Nephron (organoid): ENCODE results near the gene STRA6.

Source experiments
- H3K27ac Mint-ChIP-seq, 3 experiments: 2 replicates each; pipeline ENCODE4 v1.8.0; 2020; ENCODE audit warnings: mixed read lengths in 3 of 3, mild to moderate bottlenecking in 2 of 3, moderate library complexity in 1 of 3
- H3K27me3 Mint-ChIP-seq: 2 replicates; pipeline ENCODE4 v1.8.0; 2021; ENCODE audit warnings: low read depth, mild to moderate bottlenecking, moderate library complexity, mixed read lengths
- H3K36me3 Mint-ChIP-seq: 2 replicates; pipeline ENCODE4 v1.8.0; 2020; ENCODE audit warnings: low read depth, mixed read lengths
- H3K4me1 Mint-ChIP-seq: 2 replicates; pipeline ENCODE4 v1.8.0; 2020; ENCODE audit warnings: mixed read lengths
- H3K4me3 Mint-ChIP-seq, 3 experiments: 2 replicates each; pipeline ENCODE4 v1.8.0; 2020; ENCODE audit warnings: mild to moderate bottlenecking in 3 of 3, mixed read lengths in 3 of 3, moderate library complexity in 2 of 3
- H3K9me3 Mint-ChIP-seq: 2 replicates; pipeline ENCODE4 v1.8.0; 2020; ENCODE audit warnings: mixed read lengths
- CTCF ChIP-seq, 3 experiments: fragments of 200-600 bp; sonication (generic); IDR thresholded peaks; one replicate each; pipeline ENCODE4 v1.5.0; 2021; ENCODE audit warnings: antibody characterized with exemption in 3 of 3; ENCODE audit not compliant: unreplicated experiment in 3 of 3

The STRA6 gene

GRCh38 chr15:74157868-74158827 lies 44.4 kb downstream of the STRA6 start:
- Mint-ChIP-seq H3K27me3 (peaks cover 10% of the 10 kb centered on the region), H3K9me3 (no peaks in the 10 kb centered on the region), H3K27ac (peak overlapping the region; percentile 93 to 96 (median 95)), H3K36me3 (no peaks in the 10 kb centered on the region), H3K4me1 (peaks cover 65% of the 10 kb centered on the region), H3K4me3 (no peak overlapping the region)
- TF ChIP-seq CTCF (IDR thresholded peaks at IDR 0.05; ENCODE audit: unreplicated experiment in 3 of 3) = no peak

- H3K36me3 Mint-ChIP-seq = no peaks in the 10 kb centered on the region
- no peaks in the 10 kb centered on the region for H3K9me3 Mint-ChIP-seq
- peak overlapping the region in 1 of 3 experiments; percentile 7 for H3K4me3 Mint-ChIP-seq
- TF ChIP-seq CTCF (IDR thresholded peaks at IDR 0.05; ENCODE audit: unreplicated experiment in 3 of 3) = no peak
- peaks cover 2% of the 10 kb centered on the region for H3K27me3 Mint-ChIP-seq
- H3K27ac Mint-ChIP-seq = peak overlapping the region; percentile 93 to 96 (median 95)
- peaks cover 57% of the 10 kb centered on the region for H3K4me1 Mint-ChIP-seq
Measured at GRCh38 chr15:74156678-74157411, 45.7 kb downstream of the STRA6 start.

GRCh38 chr15:74155766-74156417 lies 46.7 kb downstream of the STRA6 start:
- H3K9me3 Mint-ChIP-seq = no peaks in the 10 kb centered on the region
- no peaks in the 10 kb centered on the region for H3K27me3 Mint-ChIP-seq
- TF ChIP-seq CTCF (IDR thresholded peaks at IDR 0.05; ENCODE audit: unreplicated experiment in 3 of 3) = no peak
- H3K4me3 Mint-ChIP-seq = no peak overlapping the region
- peaks cover 54% of the 10 kb centered on the region for H3K4me1 Mint-ChIP-seq
- peak overlapping the region; percentile 93 to 96 (median 95) for H3K27ac Mint-ChIP-seq
- no peaks in the 10 kb centered on the region for H3K36me3 Mint-ChIP-seq

- Mint-ChIP-seq H3K4me1 (no peaks in the 10 kb centered on the region), H3K27me3 (peaks cover 6% of the 10 kb centered on the region), H3K36me3 (no peaks in the 10 kb centered on the region), H3K4me3 (no peak overlapping the region), H3K27ac (no peak overlapping the region), H3K9me3 (peaks cover 6% of the 10 kb centered on the region)
- TF ChIP-seq CTCF (IDR thresholded peaks at IDR 0.05; ENCODE audit: unreplicated experiment in 3 of 3) = no peak
Measured at GRCh38 chr15:74147051-74147450, 55.5 kb downstream of the STRA6 start.

GRCh38 chr15:74146277-74146800 lies 56.2 kb downstream of the STRA6 start:
- no peak for TF ChIP-seq CTCF (IDR thresholded peaks at IDR 0.05; ENCODE audit: unreplicated experiment in 3 of 3)
- no peaks in the 10 kb centered on the region for H3K4me1 Mint-ChIP-seq
- no peak overlapping the region for H3K4me3 Mint-ChIP-seq
- H3K36me3 Mint-ChIP-seq = no peaks in the 10 kb centered on the region
- H3K27ac Mint-ChIP-seq = no peak overlapping the region
- peaks cover 6% of the 10 kb centered on the region for H3K9me3 Mint-ChIP-seq
- H3K27me3 Mint-ChIP-seq = peaks cover 6% of the 10 kb centered on the region
